Measurements from ENCODE around the gene ALDH5A1.

Gene ALDH5A1

DNA sequence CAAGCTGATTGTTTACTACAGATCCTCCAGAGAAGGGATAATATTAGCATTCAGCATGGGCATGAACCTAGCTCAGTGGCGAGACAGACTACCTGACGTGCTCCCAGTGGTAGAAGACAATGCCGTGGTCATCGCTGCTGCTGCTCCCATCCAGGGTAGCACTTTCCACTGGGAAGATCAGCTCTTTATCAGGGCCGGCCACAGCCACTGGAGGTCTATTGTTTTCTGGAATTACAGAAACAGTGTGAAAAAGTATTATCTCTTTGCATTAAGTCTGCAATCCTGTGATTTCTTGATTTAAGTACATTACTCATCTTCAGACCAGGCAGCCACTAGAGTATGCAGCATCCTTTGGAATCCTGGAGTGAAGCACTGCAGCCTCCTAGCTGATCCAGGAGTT is 75.0 kb downstream of the ALDH5A1 start:
- DNase-seq (ENCODE audit: low read depth, low spot score): no peak

DNA sequence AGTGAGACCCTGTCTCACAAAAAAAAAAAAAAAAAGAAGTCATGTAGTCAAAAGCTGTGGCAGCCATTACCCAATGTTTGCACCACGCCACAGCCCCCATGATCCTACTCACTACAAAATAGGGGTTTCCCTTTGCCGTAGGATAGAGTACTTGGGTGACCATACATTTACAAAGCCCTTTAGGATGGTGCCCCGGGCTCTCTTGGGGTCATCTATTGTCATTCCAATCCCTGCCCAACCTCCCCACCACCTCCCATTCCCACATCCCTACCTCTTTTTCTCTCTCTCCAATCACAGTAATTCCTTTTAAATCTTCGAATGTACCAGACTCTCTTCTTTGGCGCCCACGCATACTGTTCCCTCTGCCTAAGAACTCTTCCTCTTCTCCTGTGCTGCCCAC is 76.6 kb downstream of the ALDH5A1 start:
- DNase-seq (ENCODE audit: low read depth, low spot score): no peak

DNA sequence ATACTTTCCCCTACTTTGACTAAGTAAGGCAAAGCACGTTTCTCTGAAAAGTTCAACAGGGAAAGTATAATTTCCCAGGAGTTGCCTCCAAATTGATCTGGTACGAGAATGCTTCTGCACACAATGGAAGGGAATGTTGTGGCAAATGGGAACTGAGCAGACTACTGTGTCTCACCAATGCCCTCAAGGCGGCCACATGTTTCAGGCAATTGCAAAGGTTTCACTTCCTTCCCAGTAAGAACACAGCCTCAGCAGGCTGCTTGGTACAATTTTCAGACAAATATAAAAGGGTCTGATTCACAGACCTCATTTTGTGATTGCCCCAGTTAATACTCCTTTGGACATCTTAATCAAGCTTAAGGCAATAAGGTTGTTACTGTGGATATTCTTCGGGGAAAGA is 80.0 kb downstream of the ALDH5A1 start:
- DNase-seq (ENCODE audit: low read depth, low spot score): no peak

DNA sequence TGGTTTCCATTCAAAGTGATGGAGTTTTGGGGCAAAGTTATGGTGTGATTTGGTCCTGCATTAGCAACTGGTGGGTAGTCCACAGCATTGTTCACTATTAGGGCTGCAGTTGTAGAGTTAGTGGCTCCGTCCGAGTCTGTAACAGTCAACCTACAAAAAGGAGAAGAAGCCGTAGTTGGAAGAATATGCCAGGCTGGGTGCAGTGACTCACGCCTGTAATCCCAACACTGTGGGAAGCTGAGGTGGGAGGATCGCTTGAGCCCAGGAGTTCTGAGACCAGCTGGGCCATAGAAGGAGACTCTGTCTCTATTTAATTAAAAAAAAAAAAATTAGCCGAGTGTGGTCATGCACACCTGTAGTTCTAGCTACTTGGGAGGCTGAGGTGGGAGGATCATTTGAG is 81.7 kb downstream of the ALDH5A1 start:
- DNase-seq (ENCODE audit: low read depth, low spot score): no peak

DNA sequence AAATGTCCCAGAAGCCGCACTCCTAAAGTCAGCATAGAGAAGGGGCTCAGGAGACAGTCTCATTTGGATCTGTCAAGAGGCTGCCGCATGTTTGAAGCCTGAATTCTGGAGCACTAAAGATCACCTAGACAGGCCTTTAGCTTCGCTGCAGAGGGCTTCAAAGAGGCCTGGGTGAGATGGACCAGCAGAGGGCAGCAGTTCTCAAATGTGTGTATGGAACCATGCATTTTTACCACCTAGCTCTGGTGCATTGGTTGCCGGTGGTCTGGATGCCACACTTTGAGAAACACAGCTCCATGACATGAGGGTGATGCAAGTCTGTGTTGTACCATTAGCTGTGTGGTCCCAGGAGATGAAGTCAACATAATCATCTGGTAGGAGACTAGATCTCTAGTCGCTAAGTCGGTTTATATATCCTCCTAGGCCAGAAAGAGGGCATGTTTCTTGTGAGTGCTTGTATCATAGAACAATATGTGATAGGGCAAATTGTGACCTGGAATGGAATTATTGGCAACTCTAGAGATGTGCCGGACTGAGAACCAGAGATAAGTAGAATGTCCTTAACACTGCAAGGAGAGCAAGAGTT is 86.4 kb downstream of the ALDH5A1 start:
- DNase-seq (ENCODE audit: low read depth, low spot score): peak; percentile 69

DNA sequence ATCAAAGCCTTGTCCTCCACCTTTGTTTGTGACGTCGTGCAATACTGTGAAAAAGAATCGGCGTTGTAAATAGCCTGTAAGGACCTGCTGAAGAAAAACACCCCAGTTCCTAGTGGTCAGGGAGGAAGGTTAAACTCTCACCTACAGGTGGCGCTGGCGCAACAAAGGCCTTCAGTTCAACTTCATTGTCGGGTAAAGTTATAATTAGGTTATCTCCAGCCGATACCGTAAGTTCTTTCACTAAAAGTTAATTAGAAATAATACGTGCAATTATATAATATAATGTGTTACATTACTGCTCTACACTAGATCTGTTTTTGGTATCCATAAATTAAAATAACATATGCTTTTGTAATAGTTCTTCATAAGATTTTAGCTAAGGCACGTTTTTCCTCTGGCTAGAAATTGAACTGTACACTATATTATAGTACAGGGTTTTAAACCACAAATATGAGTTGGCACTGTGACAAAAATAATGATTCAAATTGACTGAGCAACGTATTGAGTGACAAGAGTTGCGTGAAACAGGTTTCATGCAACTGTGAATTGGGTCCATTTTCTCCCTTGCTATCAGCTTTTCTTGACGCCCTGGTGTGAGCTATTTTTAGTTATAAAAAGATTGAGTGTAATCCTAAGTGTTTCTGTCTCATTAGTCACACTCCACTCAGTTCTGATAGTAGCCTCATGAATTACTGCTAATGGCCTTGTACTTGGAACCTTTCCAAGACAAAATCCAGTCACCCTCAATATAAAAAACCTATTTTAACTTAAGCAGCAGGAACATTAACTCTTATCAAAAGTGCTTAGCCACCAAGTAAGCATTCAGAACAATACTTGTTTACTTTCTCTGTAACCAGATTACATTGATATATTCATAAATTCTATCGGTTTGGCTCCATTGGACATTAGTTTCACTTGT is 89.0 kb downstream of the ALDH5A1 start:
- peak; percentile 58 for DNase-seq (ENCODE audit: low read depth, low spot score)

DNA sequence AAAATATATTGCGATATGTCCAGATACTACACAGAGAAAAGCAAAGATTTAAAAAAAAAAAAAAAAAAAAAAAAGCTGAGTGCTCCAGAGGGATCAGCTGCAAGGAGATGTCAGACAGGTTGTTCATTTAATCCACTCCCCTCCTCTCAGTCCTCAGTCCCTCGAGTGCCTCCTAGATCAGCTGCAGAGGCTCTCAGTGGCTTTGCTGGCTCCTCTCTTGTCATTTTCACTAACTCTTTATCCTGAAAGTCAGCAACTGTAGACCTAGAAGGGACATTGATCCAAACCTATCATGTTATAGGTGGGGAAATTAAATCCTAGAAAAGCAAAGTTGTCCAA is 89.6 kb downstream of the ALDH5A1 start:
- DNase-seq (ENCODE audit: low read depth, low spot score): no peak
